Fibroblast of the aortic adventitia (primary cell): ENCODE results near the gene ZNF628. TPM values are rescaled to one million over a fixed set of nuclear protein-coding genes. Genes with fewer than 3 reads are reported as not detected.

Experiments
- DNase-seq: peaks from one replicate; pipeline ENCODE4 v3.0.0-alpha.2; 2010; ENCODE audit warnings: low read depth
- H3K4me3 ChIP-seq: 2 replicates; pipeline ENCODE4 v1.5.1; 2011; ENCODE audit warnings: low read depth, mild to moderate bottlenecking, control low read depth, low read length, moderate library complexity
- total RNA-seq: library from RNA; depleted of rRNA; stranded (reverse); fragments of >200 nt; gene quantifications from 2 replicates; pipeline ENCODE4 v1.2.3, GENCODE V29; 2012; ENCODE audit warnings: low replicate concordance
- TF ChIP-seq, protein P1 (sequence below): IDR thresholded peaks from 2 replicates; pipeline ENCODE4 v1.5.1; 2011; ENCODE audit warnings: mild to moderate bottlenecking, low read length, control low read depth, inconsistent platforms; ENCODE audit not compliant: insufficient read depth

The ZNF628 gene
- total RNA-seq, 1 donor: 3.8 TPM

DNA sequence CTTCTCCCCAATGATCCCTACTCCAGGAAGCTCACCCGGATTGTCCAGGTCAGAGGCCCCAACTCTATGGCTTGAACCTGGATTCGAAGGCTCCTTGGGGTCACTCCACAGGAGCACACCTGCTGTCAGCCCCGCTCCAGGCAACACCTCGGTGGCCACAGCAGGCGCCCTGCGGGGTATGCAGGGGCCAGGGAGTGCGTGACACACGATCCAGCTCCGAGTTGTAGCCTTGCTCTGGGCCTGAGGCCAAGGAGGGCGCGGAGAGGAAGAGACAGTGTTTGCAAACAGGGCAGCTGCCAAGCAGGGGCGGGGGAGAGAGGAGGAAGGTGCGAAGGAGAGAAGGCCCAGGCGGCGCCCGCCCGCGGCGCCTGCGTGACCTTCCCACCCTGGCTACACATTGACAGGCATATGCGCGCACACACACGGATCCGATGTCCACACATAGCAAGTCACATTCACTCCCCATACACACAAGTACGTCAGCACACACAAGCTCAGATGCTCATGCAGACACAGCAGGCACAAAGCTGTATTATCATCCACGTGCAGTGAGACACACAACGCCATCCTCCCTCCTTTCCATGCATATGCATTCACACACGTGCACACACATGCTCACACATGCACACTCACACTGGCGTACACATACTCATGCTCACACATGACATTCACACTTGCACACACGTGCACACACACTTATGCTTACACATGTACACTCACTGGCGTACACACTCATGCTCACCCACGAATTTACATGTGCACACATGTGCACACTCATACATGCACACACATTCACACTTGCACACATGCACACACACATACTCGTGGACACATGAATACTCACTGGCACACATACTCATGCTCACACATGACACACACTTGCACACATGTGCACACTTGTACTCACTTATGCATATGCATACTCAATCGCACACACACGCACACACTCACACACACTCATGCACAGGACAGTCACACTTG lies 50.1 kb downstream of the ZNF628 start:
- TF ChIP-seq, protein P1, sequence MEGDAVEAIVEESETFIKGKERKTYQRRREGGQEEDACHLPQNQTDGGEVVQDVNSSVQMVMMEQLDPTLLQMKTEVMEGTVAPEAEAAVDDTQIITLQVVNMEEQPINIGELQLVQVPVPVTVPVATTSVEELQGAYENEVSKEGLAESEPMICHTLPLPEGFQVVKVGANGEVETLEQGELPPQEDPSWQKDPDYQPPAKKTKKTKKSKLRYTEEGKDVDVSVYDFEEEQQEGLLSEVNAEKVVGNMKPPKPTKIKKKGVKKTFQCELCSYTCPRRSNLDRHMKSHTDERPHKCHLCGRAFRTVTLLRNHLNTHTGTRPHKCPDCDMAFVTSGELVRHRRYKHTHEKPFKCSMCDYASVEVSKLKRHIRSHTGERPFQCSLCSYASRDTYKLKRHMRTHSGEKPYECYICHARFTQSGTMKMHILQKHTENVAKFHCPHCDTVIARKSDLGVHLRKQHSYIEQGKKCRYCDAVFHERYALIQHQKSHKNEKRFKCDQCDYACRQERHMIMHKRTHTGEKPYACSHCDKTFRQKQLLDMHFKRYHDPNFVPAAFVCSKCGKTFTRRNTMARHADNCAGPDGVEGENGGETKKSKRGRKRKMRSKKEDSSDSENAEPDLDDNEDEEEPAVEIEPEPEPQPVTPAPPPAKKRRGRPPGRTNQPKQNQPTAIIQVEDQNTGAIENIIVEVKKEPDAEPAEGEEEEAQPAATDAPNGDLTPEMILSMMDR: no peak
- DNase-seq: peak; percentile 63
- no peak overlapping the region for H3K4me3 ChIP-seq

DNA sequence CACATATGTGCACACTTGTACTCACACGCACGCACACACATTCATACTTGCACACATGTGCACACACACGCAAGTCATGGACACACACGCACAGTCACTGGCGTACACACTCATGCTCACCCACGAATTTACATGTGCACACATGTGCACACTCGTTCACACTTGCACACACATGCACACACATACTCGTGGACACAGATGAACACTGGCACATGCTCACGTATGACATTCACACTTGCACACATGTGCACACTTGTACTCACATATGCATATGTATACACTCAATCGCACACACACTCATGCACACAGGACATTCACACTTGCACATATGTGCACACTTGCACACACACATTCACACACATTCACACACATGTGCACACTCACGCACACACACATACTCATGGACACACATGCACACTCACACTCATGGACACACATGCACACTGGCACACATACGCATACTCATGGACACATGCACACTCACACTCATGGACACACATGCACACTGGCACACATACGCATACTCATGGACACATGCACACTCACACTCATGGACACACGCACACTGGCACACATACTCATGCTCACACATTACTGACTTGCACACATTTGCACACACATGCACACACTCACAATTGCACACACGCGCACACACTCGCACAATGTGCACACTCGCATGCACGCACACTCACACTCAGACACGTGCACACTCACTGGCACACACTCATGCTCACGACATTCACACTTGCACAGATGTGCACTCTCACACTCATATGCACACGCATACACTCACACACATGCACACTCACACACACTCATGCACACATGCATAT lies 51.0 kb downstream of the ZNF628 start:
- DNase-seq: no peak
- TF ChIP-seq, protein P1: no peak

DNA sequence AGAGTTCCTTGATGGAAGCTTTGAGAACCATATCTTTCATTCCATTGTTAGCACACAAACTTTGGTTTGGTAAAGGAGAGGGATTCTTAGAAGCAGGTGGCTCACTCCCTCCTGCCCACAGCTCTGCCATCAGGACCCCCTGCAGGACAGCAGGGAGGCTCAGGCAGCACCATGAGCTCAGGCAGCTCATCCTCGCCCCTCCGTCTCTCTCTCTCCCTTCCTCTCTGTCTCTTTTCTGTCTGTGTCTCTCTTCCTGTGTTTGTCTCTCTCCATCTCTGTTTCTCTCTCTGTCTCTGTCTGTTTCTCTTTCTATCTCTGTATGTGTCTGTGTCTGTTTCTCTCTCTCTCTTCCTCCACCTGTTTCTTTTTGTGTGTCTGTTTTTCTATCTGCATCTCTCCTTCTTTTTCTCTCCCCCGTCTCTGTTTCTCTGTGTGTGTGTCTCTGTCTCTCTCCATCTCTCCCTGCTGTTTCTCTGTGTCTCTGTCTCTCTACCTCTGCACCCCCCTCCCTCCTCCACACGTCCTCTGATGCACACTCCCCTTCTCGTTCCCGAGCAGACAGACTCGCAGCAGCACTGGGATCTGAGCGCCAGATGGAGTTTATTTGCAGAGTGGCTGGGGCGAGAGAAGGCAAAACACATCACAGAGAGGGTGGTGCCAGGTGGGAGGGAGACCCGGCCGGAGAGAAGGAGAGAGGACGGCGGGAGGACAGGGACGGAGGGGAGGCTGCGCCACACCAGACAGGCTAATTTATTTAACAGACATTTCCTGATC lies 51.8 kb downstream of the ZNF628 start:
- DNase-seq: no peak
- H3K4me3 ChIP-seq: no peak overlapping the region
- TF ChIP-seq, protein P1: no peak

More for the DNA sequence above, 51.0 kb downstream of the ZNF628 start:
- no peak overlapping the region for H3K4me3 ChIP-seq

DNA sequence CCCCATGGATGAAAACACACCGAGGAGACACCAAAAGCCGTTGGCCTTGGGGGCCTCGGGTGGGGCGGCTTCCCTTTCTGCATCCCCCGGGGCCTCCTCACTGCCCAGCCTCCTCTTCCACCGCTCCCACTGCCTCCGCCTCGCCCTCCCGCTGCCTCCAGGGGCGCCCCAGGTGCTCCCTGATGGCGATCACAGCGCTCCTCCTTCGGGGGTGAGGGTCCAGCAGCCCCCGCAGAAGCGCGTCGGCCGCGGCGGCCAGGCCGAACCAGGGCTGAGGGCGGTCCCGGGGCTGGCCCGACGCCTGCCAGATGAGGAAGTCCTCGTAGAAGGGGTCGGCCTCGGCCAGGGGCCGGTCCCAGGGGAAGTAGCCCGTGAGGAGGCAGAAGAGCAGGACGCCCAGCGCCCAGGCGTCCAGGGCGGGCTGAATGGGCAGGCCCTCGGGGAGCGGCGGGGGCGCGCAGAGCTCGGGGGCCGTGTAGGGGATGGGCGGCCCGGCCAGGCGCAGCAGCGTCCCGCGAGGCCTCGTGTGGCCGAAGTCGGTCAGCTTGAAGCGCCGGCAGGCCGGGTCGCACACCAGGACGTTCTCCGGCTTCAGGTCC lies 53.3 kb downstream of the ZNF628 start:
- TF ChIP-seq, protein P1: no peak
- H3K4me3 ChIP-seq: no peak overlapping the region
- DNase-seq: no peak

GRCh38 chr19:55530996-55531395 lies 54.6 kb downstream of the ZNF628 start:
- TF ChIP-seq, protein P1: no peak
- no peak for DNase-seq

More at GRCh38 chr19:55530996-55531395, 54.6 kb downstream of the ZNF628 start:
- H3K4me3 ChIP-seq: no peak overlapping the region

Other genes with a start within 250 kb of the ZNF628 start
- 1.7 and 1.8 TPM in 2 replicates for gene TMEM86B, start 247.9 kb upstream of the ZNF628 start, total RNA-seq
- 39.0 and 41.5 TPM in 2 replicates for gene PPP6R1, start 217.6 kb upstream of the ZNF628 start, total RNA-seq
- 29.1 and 48.3 TPM in 2 replicates for gene HSPBP1, start 196.5 kb upstream of the ZNF628 start, total RNA-seq
- 5.2 and 9.0 TPM in 2 replicates for gene BRSK1, start 192.6 kb upstream of the ZNF628 start, total RNA-seq
- gene TMEM150B, start 151.3 kb upstream of the ZNF628 start, total RNA-seq: not detected in 2 replicates
- gene KMT5C, start 136.7 kb upstream of the ZNF628 start, total RNA-seq: 6.7 and 22.2 TPM in 2 replicates
- not detected in 2 replicates for gene COX6B2, start 121.9 kb upstream of the ZNF628 start, total RNA-seq
- not detected in 2 replicates for gene GARIN5B, start 113.4 kb upstream of the ZNF628 start, total RNA-seq
- gene IL11, start 106.2 kb upstream of the ZNF628 start, total RNA-seq: 1.6 and 2.2 TPM in 2 replicates
- gene TMEM190, start 99.8 kb upstream of the ZNF628 start, total RNA-seq: not detected in 2 replicates
- not detected in 2 replicates for gene TMEM238, start 92.3 kb upstream of the ZNF628 start, total RNA-seq
- gene RPL28, start 90.7 kb upstream of the ZNF628 start, total RNA-seq: 88.6 and 829 TPM in 2 replicates
- 22.6 and 65.4 TPM in 2 replicates for gene UBE2S, start 68.8 kb upstream of the ZNF628 start, total RNA-seq
- not detected in 2 replicates for gene SHISA7, start 33.3 kb upstream of the ZNF628 start, total RNA-seq
- 24.4 and 41.3 TPM in 2 replicates for gene ISOC2, start 15.0 kb upstream of the ZNF628 start, total RNA-seq
- gene C19orf85, start 11.9 kb upstream of the ZNF628 start, total RNA-seq: not detected in 2 replicates
- gene NAT14, start 8.6 kb downstream of the ZNF628 start, total RNA-seq: 8.3 and 17.5 TPM in 2 replicates
- gene SSC5D, start 11.8 kb downstream of the ZNF628 start, total RNA-seq: 10.7 and 18.7 TPM in 2 replicates
- gene SBK2, start 60.5 kb downstream of the ZNF628 start, total RNA-seq: not detected in 2 replicates
- 0.25 TPM in 1 of 2 replicates, not detected in the other for gene SBK3, start 68.9 kb downstream of the ZNF628 start, total RNA-seq
- gene ZNF579, start 104.2 kb downstream of the ZNF628 start, total RNA-seq: 4.4 and 7.9 TPM in 2 replicates
- 3.5 and 4.7 TPM in 2 replicates for gene FIZ1, start 122.9 kb downstream of the ZNF628 start, total RNA-seq
- gene ZNF524, start 123.7 kb downstream of the ZNF628 start, total RNA-seq: 1.7 and 10.8 TPM in 2 replicates
- 0.08 and 1.5 TPM in 2 replicates for gene ZNF865, start 129.0 kb downstream of the ZNF628 start, total RNA-seq
- gene ZNF784, start 147.9 kb downstream of the ZNF628 start, total RNA-seq: 2.8 and 4.8 TPM in 2 replicates
- 6.3 and 10.0 TPM in 2 replicates for gene ZNF580, start 164.4 kb downstream of the ZNF628 start, total RNA-seq
- 13.9 and 41.5 TPM in 2 replicates for gene ZNF581, start 167.0 kb downstream of the ZNF628 start, total RNA-seq
- gene CCDC106, start 171.6 kb downstream of the ZNF628 start, total RNA-seq: 8.5 and 16.0 TPM in 2 replicates
- 69.5 and 71.4 TPM in 2 replicates for gene U2AF2, start 178.4 kb downstream of the ZNF628 start, total RNA-seq
- 60.6 and 73.8 TPM in 2 replicates for gene EPN1, start 198.6 kb downstream of the ZNF628 start, total RNA-seq